ENCODE results near the gene SDK1.

SDK1 gene

DNA sequence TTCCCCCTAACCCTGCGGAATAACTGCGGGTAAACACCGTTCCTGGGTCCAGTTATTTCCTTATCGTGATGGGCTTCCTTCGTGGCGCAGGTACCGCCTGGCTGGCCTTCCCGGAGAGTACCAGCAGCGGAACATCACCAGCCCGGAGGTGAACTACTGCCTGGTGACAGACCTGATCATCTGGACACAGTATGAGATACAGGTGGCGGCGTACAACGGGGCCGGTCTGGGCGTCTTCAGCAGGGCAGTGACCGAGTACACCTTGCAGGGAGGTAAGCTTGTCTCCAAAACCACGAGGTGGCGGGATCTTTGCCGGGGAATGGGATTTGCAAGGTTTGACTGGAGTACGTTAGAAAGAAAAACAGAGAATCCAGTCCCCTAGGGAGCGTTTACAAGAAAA is 716.0 kb downstream of the SDK1 start:
- no peak for DNase-seq (ENCODE audit: low spot score)

GRCh38 chr7:4017785-4018184 is 716.7 kb downstream of the SDK1 start:
- no peak for DNase-seq (ENCODE audit: low spot score)

- no peak for DNase-seq (ENCODE audit: low spot score)
Observed at GRCh38 chr7:4018601-4019316, 717.7 kb downstream of the SDK1 start.

GRCh38 chr7:4020086-4020485 is 719.0 kb downstream of the SDK1 start:
- DNase-seq (ENCODE audit: low spot score) = no peak

- DNase-seq (ENCODE audit: low spot score) = no peak
Observed at GRCh38 chr7:4021413-4021812, 720.4 kb downstream of the SDK1 start.

- DNase-seq (ENCODE audit: low spot score) = no peak
Observed at GRCh38 chr7:4022265-4022664, 721.2 kb downstream of the SDK1 start.

- DNase-seq (ENCODE audit: low spot score) = no peak
Observed at GRCh38 chr7:4023502-4023901, 722.5 kb downstream of the SDK1 start.

DNA sequence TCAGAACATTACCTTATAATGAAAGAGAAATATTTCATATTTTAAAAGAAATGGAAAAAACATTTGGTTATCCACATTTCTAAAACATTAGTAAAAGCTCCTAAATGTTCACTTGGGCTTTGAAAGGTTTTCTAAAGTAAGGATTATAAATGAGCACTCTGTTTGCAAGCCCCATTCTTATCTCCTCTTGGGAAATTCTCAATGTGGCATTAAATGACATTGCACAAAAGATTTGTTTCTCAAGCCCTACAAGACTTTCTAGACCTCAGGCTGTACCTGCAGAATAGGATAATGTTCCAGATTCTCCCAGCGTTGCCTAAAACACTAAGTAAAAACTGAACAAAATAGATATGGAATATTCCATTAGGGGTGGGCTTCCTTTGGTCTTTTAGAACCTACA is 723.1 kb downstream of the SDK1 start:
- no peak for DNase-seq (ENCODE audit: low spot score)

- no peak for DNase-seq (ENCODE audit: low spot score)
Observed at GRCh38 chr7:4024806-4025205, 723.8 kb downstream of the SDK1 start.

- no peak for DNase-seq (ENCODE audit: low spot score)
Observed at GRCh38 chr7:4025210-4025609, 724.2 kb downstream of the SDK1 start.

DNA sequence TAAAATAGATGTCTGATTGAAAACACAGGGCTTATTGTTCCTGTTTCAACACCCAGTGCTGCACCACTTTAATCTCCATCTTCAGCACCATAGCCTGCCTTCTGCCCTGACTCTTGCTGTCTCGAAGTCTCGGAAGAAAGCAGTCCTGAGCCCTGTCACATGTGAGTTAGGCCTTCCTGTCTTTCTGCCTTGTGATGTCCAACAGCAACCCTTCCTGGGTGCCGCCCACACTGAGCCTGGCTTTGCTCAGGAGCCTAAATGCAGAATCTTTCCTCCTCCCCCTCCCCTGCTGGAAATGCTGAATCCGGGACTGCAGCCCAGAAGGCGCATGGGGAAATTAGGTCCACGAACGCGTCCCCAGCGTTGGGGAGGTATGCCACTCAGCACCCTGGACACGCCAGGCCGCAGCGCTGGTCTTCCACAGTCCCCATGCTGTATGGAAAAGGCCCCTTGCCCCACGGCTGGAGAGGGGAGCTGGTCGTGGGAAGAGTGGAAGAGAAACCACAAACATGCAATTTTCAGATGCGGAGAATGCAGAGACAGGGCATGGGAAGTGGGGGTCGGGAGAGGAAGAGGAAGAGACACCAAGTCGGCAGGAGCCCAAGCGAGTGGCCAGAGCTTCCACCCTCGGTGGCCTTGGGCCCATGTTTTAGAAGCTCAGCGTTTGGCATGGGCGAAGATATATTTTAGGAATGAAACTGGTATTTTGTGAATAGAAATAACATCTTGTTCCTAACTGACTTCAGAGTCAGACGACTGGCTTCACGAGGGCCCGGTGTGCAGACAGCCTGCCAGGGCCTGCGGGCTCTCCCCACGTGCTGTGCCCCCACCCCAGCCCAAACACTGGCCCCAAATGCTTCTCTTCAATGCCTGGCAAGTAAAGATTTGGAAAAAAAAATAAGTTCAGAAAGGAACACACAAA is 724.9 kb downstream of the SDK1 start:
- no peak for DNase-seq (ENCODE audit: low spot score)

GRCh38 chr7:4026941-4027486 is 726.0 kb downstream of the SDK1 start:
- DNase-seq (ENCODE audit: low spot score) = no peak

DNA sequence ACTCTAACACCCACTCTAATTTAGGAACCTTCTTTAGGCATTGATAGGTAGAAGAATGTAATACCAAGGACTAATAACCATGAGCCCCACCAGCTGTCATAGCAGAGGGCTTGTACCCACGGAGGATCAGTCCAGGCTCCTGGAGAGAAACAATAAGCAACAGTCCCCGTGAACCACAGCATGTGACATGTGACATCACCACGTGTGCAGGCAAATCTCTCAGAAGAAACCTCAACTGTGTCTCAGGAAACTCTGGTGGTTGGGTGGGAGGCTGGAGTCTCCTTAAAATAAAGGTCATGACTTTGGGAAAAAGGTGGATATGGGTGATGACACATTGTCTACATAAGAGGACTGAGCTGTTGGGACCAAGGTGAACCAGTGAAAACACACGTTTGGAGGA is 727.2 kb downstream of the SDK1 start:
- DNase-seq (ENCODE audit: low spot score) = no peak

DNA sequence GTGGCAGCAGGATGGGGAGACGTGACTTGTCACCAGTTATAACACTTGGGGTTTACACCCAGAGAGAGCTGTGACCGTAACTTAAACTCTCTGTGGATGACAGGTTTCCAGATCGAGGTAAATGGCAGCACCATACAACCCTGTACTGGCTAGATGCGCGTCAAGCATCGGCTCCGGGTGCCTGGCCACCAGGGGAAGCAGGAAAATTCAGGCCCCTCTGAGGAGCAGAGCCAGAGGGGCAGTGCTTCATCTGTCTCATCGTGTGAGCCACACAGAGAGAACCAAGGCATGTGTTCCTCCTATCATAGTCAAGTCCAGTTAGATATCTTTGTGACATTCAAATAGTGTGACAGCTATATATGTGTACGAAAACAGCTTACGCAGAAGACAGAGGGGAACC is 728.9 kb downstream of the SDK1 start:
- no peak for DNase-seq (ENCODE audit: low spot score)

GRCh38 chr7:4030346-4030950 is 729.4 kb downstream of the SDK1 start:
- no peak for DNase-seq (ENCODE audit: low spot score)

- DNase-seq (ENCODE audit: low spot score) = no peak
Observed at GRCh38 chr7:4033996-4034395, 732.9 kb downstream of the SDK1 start.

- DNase-seq (ENCODE audit: low spot score) = no peak
Observed at GRCh38 chr7:4037308-4037707, 736.3 kb downstream of the SDK1 start.

DNA sequence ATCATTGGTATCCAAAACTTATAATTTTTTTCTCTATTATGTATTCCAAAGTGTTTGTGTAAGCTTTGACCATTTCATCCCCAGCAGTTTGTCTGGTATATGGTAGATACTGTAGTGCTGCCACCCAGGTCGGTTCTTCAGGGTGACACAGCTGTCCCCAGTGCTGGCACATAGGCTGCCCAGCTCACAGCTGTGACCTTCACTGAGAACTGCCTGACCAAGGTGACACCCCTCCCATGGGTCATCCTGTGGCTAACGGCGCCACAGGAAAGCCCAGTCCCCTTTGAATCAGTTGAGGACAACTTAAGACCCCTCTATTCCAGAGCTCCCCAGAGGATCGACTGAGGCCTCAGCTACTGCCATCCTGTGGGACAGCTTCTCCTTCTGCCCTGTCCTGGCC is 736.8 kb downstream of the SDK1 start:
- DNase-seq (ENCODE audit: low spot score) = no peak

- DNase-seq (ENCODE audit: low spot score) = no peak
Observed at GRCh38 chr7:4040109-4040928, 739.3 kb downstream of the SDK1 start.

DNA sequence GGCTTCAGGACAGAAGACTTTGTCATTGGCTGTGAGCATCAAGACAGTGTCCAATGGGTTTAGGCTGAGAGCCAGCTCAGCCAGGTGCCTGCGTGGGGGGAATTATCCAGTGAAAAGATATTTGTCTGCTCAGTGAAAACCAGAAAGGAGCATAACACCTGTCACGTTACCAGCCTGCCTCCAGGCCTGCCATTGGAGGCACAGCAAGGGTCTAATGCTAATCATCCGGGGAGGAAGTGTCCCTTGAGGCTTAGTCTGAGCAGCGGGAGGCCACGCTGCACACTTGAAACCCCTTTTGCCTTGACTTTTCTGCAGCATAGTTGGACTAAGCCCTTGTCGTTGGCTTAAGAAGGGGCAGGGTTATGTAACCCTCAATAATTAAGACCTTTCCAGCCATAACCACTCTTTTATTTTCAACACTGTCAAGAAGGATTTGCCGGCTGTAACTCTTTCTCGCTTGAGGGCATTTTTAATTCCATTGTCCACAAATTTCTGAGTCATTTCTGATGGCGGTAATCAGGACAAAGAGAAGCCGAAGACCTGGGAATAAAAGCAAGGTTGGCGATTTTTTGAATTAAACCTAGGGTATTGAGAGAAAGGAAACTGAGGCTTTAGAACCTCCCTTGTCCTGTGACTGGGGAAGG is 741.5 kb downstream of the SDK1 start:
- DNase-seq (ENCODE audit: low spot score) = no peak

- DNase-seq (ENCODE audit: low spot score) = no peak
Observed at GRCh38 chr7:4043988-4044387, 742.9 kb downstream of the SDK1 start.
